HL-60 (cell line): ENCODE results near the gene ENOX1.

Experiments
- CTCF ChIP-seq: IDR thresholded peaks from one replicate; pipeline ENCODE4 v1.5.1; 2011; ENCODE audit warnings: low read length, control low read depth, inconsistent platforms; ENCODE audit not compliant: insufficient read depth
- GABPA ChIP-seq: IDR thresholded peaks from 2 replicates; pipeline ENCODE4 v1.6.1; 2012; ENCODE audit warnings: low read depth
- POLR2AphosphoS5 ChIP-seq: IDR thresholded peaks from 2 replicates; pipeline ENCODE4 v1.6.1; 2012; ENCODE audit warnings: low read depth
- REST ChIP-seq: IDR thresholded peaks from 2 replicates; pipeline ENCODE4 v1.6.1; 2012; ENCODE audit warnings: low read depth; ENCODE audit not compliant: insufficient replicate concordance
- SPI1 ChIP-seq: IDR thresholded peaks from 2 replicates; pipeline ENCODE4 v1.6.1; 2012; ENCODE audit warnings: low read depth, mild to moderate bottlenecking, borderline replicate concordance

GRCh38 chr13:43329702-43330101 lies 457.1 kb downstream of the ENOX1 start:
- TF ChIP-seq POLR2AphosphoS5 = no peak
- TF ChIP-seq CTCF = no peak
- no peak for TF ChIP-seq REST
- no peak for TF ChIP-seq GABPA
- TF ChIP-seq SPI1 = no peak
